Measurements from ENCODE around the gene TAP2.
"Not testable (repeated sequence)": the region's sequence is repeated elsewhere in the genome, so short reads cannot be mapped to it uniquely, and the experiment has no call there.

Gene TAP2

GRCh38 chr6:32832535-32832934, 6.0 kb downstream of the TAP2 start:
- no peak for DNase-seq

GRCh38 chr6:32830936-32831335, 7.6 kb downstream of the TAP2 start:
- no peak for DNase-seq

- DNase-seq: no peak
These were observed 8.5 kb downstream of the TAP2 start for GRCh38 chr6:32830017-32830416.

DNA sequence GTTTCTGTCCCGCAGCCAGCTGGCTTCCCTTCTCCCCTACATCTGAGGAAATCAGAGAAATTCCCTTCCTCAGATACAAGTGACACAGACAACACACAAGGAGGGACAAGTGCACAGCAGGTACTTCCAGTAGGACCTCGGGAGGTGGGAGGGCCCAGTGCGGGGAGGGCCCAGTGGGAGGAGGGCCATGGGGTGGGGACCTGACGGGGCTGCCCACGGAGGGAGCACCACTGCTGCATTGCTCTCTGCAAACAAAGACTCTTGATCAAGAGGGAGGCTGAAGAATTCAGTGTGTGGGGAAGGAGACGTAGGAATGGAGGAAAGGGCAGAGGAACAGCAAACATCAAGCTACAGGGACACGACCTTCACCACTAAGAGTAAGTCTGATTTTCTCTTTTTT, 9.0 kb downstream of the TAP2 start:
- DNase-seq: no peak

- DNase-seq: no peak
These were observed 11.5 kb downstream of the TAP2 start for GRCh38 chr6:32827025-32827424.

- DNase-seq: no peak
These were observed 12.6 kb downstream of the TAP2 start for GRCh38 chr6:32825966-32826365.

GRCh38 chr6:32819729-32820128, 18.8 kb downstream of the TAP2 start:
- DNase-seq: no peak

DNA sequence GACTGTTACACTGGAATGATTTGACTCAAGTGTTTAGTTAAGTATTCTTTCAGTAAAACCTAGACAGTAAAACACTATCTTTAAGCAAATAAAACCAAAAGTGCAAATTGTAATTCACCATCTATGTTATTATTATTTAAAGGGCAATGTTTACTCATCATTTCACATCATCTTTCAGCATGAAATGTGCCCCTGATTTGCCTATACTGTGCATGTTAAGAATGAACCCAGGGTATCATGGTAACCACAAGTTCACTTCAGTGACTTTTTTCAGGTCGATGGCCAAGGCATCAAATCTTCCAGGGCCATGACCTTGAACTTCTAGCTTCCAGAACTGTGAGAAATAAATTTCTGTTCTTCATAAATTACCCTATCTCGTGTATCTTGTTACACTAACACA, 19.7 kb downstream of the TAP2 start:
- no peak for DNase-seq

DNA sequence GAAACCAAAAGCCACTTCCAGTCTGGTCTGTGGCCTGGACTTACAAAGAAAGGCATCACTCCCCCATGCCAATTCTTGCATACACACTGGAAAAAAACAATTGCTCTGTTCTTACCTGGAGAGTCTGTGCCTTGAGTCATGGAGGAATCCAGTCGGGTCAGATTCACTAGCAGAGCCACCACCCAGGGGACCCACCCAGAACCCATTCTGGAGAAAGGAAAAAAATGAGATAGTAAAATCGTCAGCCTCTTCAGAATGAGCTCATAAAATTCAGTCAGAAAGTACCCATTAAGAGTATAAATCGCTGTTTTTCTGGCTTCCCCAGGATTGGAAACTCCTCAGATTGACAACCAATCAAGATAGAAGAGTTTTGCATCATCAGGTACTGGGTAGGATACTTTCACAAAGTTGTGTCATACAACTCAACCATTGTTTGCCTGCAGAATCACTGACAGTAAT, 21.8 kb downstream of the TAP2 start, which contains the start of gene HLA-DOB:
Gene HLA-DOB, minus strand, starts transcription at position 257 of the 459 bp plus-strand sequence. Its CDS starts 51 bp downstream, at position 206.
- no peak for DNase-seq

- no peak for DNase-seq
These were observed 22.5 kb downstream of the TAP2 start for GRCh38 chr6:32815996-32816395.

DNA sequence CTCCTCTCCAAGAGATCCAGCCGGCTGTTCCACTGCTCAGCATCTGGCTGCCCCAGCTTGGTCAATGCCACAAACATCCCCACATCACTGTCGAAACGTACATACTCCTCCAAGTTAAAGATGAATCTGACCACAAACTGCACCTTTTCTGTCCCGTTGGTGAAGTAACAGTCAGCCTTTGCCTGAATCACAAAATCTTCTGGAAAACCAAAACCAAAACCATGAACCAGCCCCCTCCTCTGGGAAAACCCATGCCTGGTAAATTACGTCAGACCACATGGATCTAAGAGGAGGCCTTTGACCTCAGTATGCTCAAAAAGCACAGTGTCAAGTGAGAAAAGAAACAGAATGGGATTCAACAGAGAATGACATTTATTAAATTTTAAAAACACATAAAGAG, 23.4 kb downstream of the TAP2 start:
- DNase-seq: no peak

GRCh38 chr6:32814145-32814544, 24.4 kb downstream of the TAP2 start:
- no peak for DNase-seq

GRCh38 chr6:32809171-32809570, 29.4 kb downstream of the TAP2 start:
- DNase-seq: no peak

DNA sequence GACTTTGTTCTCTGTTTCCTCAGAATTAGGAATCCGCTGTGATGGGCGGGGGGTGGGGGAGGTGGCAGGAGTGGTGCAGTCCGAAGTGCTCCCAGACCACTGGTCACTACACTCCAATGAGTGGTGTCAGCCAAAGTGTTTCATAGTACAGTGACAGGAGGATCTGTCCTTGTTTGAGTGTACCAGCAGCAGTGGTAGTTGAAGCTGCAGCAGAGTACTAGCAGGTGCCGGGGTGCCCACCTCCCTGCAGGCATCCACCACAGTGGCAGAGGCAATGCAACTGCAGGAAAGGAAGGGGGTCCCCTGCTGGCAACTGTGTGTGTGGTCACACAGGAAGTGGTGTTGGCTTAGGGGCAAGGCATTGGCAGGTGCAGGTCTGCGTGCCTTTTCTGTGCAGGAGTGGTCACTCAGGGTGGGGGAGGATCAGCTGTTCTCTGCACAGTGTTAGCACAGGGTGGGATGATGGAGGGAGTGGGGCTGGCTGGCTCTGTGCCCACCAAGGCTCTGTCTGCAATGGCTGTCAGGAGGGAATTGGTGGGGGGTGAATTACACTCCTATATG, 31.4 kb downstream of the TAP2 start:
- no peak for DNase-seq

- DNase-seq: not testable (repeated sequence)
These were observed 33.1 kb downstream of the TAP2 start for GRCh38 chr6:32805404-32805803.

DNA sequence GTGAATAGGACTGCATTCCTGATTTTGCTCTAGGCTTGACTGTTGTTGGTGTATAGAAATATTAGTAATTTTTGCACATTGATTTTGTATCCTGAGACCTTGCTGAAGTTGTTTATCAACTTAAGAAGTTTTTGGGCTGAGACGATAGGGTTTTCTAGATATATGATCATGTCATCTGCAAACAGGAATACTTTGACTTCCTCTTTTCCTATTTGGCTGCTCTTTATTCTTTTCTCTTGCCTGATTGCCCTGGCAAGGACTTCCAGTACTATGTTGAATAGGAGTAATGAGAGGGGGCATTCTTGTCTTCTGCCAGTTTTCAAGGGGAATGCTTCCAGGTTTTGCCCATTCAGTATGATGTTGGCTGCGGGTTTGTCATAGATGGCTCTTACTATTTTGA, 35.1 kb downstream of the TAP2 start:
- no peak for DNase-seq

GRCh38 chr6:32799740-32800139, 38.8 kb downstream of the TAP2 start:
- no peak for DNase-seq

DNA sequence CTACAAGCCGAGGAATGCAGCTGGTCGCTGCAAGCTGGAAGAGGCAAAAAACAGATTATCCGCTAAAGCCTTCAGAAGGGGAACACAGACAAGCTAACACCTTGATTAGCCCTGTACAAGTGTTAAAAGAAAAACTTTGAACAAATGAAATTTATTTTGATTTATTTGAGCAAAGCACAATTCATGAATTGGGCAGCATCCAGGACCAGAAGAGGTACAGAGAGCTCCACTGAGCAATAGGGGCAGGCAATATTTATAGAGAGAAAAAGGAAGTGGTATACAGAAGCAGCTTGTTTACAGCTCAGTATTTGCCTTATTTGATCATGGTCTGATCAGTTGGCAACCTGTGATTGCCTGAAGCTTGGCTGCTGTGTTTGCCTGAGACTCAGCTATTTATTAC, 39.4 kb downstream of the TAP2 start:
- no peak for DNase-seq

DNA sequence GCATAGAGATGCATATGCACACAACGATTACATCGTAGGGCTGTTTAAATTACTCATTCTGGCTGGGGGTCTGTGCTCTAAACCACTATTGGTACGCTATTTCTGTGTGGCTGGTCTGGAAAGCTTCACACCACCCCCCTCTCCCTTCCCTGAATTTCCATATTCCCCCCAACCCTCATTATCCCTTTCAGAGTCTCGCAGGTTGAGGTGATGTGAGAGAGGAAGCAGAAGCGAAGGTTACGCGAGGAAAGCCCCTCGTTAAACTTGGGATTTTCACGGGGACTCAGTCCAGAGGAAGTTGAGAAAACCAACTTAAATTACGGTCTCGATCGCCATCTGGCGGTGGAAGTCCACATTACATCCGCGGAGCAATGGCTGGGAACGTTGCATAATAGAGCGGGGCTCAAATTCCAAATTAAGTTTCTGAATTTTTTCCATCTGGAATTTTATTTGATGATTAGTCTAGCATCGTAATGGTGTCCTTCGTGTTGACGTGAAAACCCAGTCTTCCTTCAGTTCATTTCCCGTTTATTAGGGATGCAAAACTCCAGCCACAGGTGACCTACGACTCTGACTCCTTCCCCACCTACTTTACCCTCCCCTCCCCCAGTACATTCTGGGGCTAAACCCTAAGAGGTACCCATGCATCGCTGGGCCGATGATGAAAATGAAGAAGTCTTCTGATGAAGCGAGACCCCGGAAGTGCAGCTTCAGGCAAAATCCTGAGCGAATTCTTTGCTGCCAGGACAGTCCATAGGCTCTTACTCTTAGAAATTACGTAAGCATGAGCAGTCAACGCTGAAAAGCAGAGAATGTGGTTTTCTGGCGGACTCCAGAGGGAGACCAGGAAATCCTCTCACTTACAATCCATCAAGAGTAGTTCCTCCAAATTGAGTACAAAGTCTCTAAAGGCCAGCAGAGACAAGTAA, 41.4 kb downstream of the TAP2 start:
- no peak for DNase-seq

GRCh38 chr6:32794510-32794909, 44.0 kb downstream of the TAP2 start:
- no peak for DNase-seq

DNA sequence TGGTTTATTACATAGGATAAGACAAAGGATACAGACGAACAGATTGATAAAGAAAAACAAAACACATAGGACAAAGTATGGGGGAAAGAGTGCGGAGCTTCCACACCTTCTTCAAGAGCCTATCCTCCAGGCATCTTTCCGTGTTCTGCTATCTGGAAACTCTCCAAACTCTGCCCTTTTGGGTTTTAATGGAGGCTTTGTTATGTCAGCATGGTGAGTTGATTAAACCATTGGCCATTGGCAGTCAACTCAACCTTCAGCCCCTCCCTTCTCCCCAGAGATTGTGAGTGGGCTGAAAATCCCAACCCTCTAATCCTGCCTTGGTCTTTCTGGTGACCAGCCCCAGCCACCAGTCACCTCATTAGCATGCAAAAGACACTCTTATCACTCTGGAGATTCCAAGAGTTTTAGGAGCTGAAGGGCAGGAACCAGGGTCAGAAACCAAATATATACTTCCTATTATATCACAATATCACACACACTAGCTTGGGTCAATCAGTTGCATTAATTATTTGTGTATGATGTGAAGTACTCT, 45.6 kb downstream of the TAP2 start:
- no peak for DNase-seq

DNA sequence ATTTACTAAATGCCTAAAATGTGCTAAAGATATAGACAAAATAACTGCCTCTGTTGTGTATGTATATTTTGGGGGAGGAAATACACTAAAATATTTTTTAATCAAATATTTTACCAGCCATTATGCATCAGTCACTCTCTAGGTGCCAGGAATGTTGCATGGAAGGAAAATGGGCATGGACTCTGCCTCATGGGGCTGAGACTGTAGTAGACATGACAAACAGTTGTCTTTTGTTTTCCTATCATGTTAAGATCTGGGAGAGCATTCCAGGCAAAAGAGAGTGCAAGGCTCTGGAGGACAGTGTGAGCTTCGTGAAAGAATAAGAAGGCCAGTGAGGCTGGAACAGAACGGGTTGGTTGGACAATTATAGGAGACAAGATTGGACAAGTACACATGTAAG, 48.2 kb downstream of the TAP2 start:
- DNase-seq: no peak

Measured in NCI-H187 treated with DMSO at 0.1 percent for 48 hours (cell line).